ENCODE measurements around the gene GGNBP2.

The GGNBP2 gene

GRCh38 chr17:36592316-36592715 is 47.6 kb downstream of the GGNBP2 start:
- peak; percentile 59 to 60 for DNase-seq (ENCODE audit: low read depth in 1 of 2, low spot score in 1 of 2)
- no peak for TF ChIP-seq JUND (IDR thresholded peaks at IDR 0.05; ENCODE audit: low read depth)
- in situ Hi-C loops (cut with HindIII; ENCODE audit: low pct_unique_long_range_greater_than_20kb, low sequenced_read_pairs), result no loop called here

DNA sequence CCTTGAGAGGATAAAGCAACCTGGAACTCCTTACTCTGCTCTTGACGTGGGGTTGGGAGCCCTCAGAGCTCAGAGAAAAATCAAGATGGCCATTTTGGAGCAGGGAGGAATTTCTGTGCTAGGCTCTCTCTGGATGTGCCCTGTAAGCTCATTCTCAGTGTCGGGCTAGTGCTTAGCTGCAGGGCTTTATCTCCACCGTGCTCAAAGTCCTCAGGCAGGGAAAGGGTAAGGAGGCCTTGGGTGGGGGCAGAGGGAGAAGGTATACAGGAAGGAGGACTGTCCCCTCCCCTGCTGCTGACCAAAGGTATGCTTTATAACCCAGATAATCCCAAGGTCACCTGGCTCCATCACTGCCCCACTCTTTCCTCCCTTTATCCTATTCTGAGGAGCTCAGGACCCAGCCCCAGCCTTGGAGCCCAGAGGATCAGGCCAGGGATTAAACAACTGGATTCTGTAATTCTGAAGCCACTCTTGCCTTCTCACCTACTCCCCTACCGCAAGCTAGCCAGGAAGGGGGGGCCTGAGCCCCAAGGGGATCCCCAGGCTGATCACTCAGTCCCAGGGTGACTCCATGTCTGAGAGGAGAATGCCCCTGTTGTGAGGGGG is 48.1 kb downstream of the GGNBP2 start:
- TF ChIP-seq JUND (IDR thresholded peaks at IDR 0.05; ENCODE audit: low read depth), result no peak
- in situ Hi-C loops (cut with HindIII; ENCODE audit: low pct_unique_long_range_greater_than_20kb, low sequenced_read_pairs), result no loop called here

GRCh38 chr17:36593656-36594316 is 49.1 kb downstream of the GGNBP2 start:
- in situ Hi-C loops (cut with HindIII; ENCODE audit: low pct_unique_long_range_greater_than_20kb, low sequenced_read_pairs), result no loop called here
- DNase-seq (ENCODE audit: low read depth in 1 of 2, low spot score in 1 of 2), result peak in 1 of 2 experiments; percentile 90
- no peak for TF ChIP-seq JUND (IDR thresholded peaks at IDR 0.05; ENCODE audit: low read depth)

More for the DNA sequence above, 48.1 kb downstream of the GGNBP2 start:
- DNase-seq (ENCODE audit: low read depth in 1 of 2, low spot score in 1 of 2), result no peak

DNA sequence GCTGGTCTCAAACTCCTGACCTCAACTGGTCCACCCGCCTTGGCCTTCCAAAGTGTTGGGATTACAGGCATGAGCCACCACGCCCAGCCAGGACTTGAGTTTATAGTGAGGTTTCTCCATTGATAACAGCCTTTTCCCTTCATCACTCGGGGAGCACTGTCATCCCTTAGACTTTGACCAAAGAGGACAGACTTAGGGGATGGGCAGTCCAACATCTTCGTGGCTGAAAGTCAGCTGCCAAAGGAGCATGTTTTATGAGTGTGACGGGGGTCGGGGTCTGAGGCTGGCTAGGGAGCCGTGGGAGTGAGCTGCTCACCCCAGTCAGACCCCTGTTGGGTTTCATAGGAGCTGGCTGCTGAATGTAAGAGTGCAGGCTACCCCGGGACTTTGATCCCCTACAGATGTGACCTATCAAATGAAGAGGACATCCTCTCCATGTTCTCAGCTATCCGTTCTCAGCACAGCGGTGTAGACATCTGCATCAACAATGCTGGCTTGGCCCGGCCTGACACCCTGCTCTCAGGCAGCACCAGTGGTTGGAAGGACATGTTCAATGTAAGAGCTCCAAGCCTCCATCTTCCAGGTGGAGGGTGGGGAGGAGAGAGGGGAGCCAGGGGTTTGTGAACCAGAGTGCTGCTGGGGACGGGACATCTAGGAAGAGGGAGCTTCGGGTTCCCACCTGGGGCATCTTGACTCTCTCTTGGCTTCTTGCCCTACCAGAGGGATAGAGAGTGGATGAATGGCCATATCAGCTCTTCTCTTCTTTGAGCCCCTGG is 50.1 kb downstream of the GGNBP2 start:
- in situ Hi-C loops (cut with HindIII; ENCODE audit: low pct_unique_long_range_greater_than_20kb, low sequenced_read_pairs), result no loop called here
- TF ChIP-seq JUND (IDR thresholded peaks at IDR 0.05; ENCODE audit: low read depth), result no peak
- DNase-seq (ENCODE audit: low read depth in 1 of 2, low spot score in 1 of 2), result no peak

GRCh38 chr17:36597226-36597625 is 52.5 kb downstream of the GGNBP2 start:
- DNase-seq (ENCODE audit: low read depth in 1 of 2, low spot score in 1 of 2), result no peak
- no peak for TF ChIP-seq JUND (IDR thresholded peaks at IDR 0.05; ENCODE audit: low read depth)
- in situ Hi-C loops (cut with HindIII; ENCODE audit: low pct_unique_long_range_greater_than_20kb, low sequenced_read_pairs), result no loop called here

GRCh38 chr17:36597866-36598777 is 53.4 kb downstream of the GGNBP2 start:
- no peak for TF ChIP-seq JUND (IDR thresholded peaks at IDR 0.05; ENCODE audit: low read depth)
- in situ Hi-C loops (cut with HindIII; ENCODE audit: low pct_unique_long_range_greater_than_20kb, low sequenced_read_pairs), result no loop called here
- no peak for DNase-seq (ENCODE audit: low read depth in 1 of 2, low spot score in 1 of 2)

DNA sequence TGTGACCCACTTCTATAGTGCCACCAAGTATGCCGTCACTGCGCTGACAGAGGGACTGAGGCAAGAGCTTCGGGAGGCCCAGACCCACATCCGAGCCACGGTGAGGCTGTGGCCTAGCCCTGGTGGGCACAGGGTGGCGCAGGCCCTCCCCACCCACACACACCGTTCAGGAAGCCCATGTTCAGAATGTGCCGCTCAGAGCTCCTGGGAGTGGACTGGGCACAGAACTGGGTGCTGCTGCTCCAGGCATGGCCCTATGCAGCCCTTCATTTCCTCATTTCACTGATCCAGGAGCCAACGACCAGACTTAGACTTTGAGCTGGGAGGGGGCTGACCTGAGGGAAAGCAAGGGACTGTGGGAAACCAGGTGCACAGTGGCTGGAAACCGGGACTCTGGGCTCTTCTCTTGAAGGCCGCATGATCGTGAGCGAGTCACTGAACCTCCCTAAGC is 54.3 kb downstream of the GGNBP2 start:
- TF ChIP-seq JUND (IDR thresholded peaks at IDR 0.05; ENCODE audit: low read depth), result no peak
- DNase-seq (ENCODE audit: low read depth in 1 of 2, low spot score in 1 of 2), result no peak
- in situ Hi-C loops (cut with HindIII; ENCODE audit: low pct_unique_long_range_greater_than_20kb, low sequenced_read_pairs), result no loop called here

- in situ Hi-C loops (cut with HindIII; ENCODE audit: low pct_unique_long_range_greater_than_20kb, low sequenced_read_pairs), result no loop called here
- TF ChIP-seq JUND (IDR thresholded peaks at IDR 0.05; ENCODE audit: low read depth), result no peak
Observed at GRCh38 chr17:36599546-36600250, 55.0 kb downstream of the GGNBP2 start.

GRCh38 chr17:36600465-36600864 is 55.7 kb downstream of the GGNBP2 start:
- DNase-seq (ENCODE audit: low read depth in 1 of 2, low spot score in 1 of 2), result no peak
- no peak for TF ChIP-seq JUND (IDR thresholded peaks at IDR 0.05; ENCODE audit: low read depth)
- in situ Hi-C loops (cut with HindIII; ENCODE audit: low pct_unique_long_range_greater_than_20kb, low sequenced_read_pairs), result no loop called here

More at GRCh38 chr17:36599546-36600250, 55.0 kb downstream of the GGNBP2 start:
- DNase-seq (ENCODE audit: low read depth in 1 of 2, low spot score in 1 of 2), result no peak

DNA sequence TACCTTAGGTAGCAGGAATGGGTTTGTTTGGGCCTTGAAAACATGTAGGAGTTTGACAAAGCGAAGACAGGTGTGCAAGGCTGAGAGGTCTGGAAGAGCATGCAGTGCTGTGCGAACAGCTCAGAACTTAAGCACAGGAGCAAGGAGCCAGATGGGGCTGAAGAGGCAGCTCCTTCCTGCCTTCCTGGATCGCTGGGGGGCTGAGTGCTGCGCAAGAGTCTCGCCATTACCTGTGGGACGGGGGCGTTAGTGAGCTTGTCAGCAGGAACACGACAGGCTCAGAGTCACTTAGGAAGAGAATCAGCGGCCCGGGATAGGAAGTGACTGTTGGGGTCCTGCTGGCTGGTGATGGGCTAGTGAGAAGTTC is 56.2 kb downstream of the GGNBP2 start:
- no peak for TF ChIP-seq JUND (IDR thresholded peaks at IDR 0.05; ENCODE audit: low read depth)
- in situ Hi-C loops (cut with HindIII; ENCODE audit: low pct_unique_long_range_greater_than_20kb, low sequenced_read_pairs), result no loop called here
- DNase-seq (ENCODE audit: low read depth in 1 of 2, low spot score in 1 of 2), result peak in 1 of 2 experiments; percentile 15

DNA sequence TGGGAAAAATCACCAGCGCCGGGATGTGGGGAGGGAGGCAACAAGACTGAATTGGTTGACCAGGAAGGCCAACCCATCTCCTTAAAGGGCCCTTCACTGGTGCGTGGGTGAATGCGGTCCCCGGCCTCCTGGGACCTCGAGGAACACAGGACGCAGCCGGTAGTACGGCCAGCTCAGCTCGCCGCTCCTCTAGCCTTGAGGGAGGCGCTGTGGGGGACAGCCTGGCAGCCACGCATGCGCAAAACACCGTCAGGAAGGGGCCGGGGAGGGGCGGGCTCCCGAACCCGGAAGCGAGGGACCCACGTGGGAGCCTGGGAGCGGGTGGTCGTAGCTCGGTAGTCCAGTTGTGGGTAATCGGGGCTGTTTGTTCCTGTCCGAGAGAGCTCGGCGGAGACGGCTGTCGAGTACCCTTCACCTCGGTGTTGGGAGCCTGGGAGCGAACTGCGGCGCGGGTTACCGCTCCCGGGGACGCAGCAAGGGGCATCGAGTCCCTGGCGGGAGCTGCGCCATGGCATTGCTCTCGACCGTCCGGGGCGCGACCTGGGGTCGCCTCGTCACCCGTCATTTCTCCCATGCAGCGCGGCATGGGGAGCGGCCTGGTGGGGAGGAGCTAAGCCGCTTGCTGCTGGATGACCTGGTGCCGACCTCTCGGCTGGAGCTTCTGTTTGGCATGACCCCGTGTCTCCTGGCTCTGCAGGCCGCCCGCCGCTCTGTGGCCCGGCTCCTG is 56.7 kb downstream of the GGNBP2 start, which contains the start of gene MRM1:
Gene MRM1, plus strand, starts transcription at position 281 of the 727 bp plus-strand sequence. Its CDS starts 228 bp downstream, at position 509.
- in situ Hi-C loops (cut with HindIII; ENCODE audit: low pct_unique_long_range_greater_than_20kb, low sequenced_read_pairs), result no loop called here
- peak; percentile 84 to 94 for DNase-seq (ENCODE audit: low read depth in 1 of 2, low spot score in 1 of 2)
- TF ChIP-seq JUND (IDR thresholded peaks at IDR 0.05; ENCODE audit: low read depth), result no peak
